Astrocyte of the cerebellum (primary cell): Measurements from ENCODE around the gene INKA1.
"Not testable (repeated sequence)": the region's sequence is repeated elsewhere in the genome, so short reads cannot be mapped to it uniquely, and the experiment has no call there.

ENCODE experiments used
- DNase-seq: peaks from one replicate; pipeline ENCODE4 v3.0.0-alpha.2; 2011; ENCODE audit warnings: low read depth
- H3K4me3 ChIP-seq: 2 replicates; pipeline ENCODE4 v1.5.1; 2011; ENCODE audit warnings: mild to moderate bottlenecking, low read depth, low read length, moderate library complexity
- CTCF ChIP-seq: IDR thresholded peaks from 2 replicates; pipeline ENCODE4 v1.5.1; 2012; ENCODE audit warnings: low read length, low read depth, moderate library complexity, mild to moderate bottlenecking; ENCODE audit errors: missing control alignments
- in situ Hi-C: cut with HindIII; loops from 2 replicates; pipeline ENCODE4 v1.10.0; 2017; ENCODE audit warnings: low sequenced_read_pairs

The INKA1 gene

GRCh38 chr3:49779358-49780079 is 23.5 kb upstream of the INKA1 start:
- in situ Hi-C loops, result no loop called here

DNA sequence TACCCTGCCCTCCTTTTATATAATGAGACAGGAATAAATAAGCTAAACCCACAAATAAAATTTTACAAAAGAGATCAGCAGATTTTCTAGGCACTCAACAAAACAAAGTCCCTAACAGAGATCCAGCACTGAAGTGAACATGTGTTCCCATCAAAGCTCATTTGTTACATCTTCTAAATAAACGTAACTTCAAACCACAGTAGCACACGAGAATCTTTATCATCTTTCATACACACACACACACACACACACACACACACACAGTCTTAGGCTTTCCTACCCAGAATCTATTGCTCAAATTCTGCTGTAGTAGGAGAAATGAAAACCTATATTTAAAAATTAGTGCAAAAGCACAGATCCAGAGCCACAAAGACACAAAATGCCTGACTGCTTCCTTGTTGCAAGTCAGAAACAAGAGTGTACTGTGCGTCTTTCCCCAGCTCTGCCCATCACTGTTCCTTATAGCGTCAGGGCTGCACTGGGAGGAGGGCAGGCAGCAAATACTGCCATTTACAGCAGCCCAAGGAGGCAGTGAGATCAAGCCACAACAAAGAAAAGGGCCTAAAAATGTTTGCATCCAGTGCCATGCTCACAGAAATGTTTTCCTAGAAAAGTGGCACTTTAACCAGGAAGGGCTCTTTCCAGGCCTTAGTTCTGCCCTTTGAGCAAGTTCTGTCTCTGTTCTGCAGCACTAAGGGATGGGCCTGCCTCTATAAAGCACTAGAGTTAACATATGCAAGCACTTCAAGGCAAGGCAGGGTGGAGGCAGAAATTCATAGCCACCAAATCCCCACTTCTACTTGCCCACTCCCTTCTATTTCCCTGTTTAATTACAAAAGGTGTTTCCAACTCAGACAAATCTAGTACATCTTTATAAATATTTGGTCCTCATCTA is 22.7 kb upstream of the INKA1 start:
- DNase-seq, result no peak
- in situ Hi-C loops, result no loop called here
- no peak for TF ChIP-seq CTCF
- H3K4me3 ChIP-seq, result no peak overlapping the region

More at GRCh38 chr3:49779358-49780079, 23.5 kb upstream of the INKA1 start:
- no peak for TF ChIP-seq CTCF
- DNase-seq, result no peak
- no peak overlapping the region for H3K4me3 ChIP-seq

DNA sequence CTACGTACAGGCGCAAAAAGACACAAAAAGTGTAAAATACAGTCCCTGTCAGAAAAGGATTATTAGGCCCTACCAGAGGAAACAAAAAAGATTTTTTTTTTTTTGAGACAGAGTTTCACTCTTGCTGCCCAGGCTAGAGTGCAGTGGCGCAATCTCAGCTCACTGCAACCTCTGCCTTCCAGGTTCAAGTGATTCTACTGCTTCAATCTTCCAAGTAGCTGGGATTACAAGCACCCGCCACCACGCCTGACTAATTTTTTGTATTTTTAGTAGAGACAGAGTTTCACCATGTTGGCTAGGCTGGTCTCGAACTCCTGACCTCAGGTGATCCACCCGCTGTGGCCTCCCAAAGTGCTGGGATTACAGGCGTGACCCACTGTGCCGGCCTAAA is 22.1 kb upstream of the INKA1 start:
- H3K4me3 ChIP-seq, in situ Hi-C loops, DNase-seq: not testable (repeated sequence)

DNA sequence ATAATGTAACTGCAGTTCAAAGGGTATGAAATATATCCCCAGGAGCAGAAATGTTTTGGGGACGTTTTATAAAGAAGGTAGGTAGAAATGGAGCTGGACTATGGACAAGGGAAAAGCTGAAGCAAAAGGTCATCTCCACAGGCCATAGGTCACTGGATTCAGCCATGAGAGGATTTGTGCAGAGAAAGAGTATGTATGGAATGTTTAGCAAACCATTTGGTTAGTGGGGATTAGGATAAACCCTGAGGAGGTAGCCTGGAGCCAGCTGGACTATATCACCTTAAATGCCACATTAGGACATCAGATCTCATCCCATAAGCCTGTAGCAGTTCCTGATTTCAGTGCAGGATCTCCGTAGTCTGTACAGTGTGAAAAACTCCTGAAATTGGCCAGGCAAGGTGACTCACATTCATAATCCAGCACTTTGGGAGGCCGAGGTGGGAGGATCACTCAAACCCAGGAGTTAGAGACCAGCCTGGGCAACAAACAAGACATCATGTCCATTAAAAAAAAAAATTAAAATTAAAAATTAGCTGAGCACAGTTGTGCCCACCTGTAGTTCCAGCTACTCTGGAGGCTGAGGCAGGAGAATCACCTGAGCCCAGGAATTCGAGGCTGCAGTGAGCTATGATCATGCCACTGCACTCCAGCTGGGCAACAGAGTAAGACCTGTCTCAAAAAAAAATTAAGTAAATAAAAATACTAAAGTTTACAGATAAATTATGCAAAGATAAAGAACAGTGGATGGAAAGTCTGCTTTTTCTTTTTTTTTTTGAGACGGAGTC is 21.5 kb upstream of the INKA1 start:
- no peak overlapping the region for H3K4me3 ChIP-seq
- TF ChIP-seq CTCF, result no peak
- DNase-seq, result no peak
- in situ Hi-C loops, result no loop called here

GRCh38 chr3:49782277-49782676 is 20.8 kb upstream of the INKA1 start:
- DNase-seq, in situ Hi-C loops, H3K4me3 ChIP-seq: not testable (repeated sequence)

DNA sequence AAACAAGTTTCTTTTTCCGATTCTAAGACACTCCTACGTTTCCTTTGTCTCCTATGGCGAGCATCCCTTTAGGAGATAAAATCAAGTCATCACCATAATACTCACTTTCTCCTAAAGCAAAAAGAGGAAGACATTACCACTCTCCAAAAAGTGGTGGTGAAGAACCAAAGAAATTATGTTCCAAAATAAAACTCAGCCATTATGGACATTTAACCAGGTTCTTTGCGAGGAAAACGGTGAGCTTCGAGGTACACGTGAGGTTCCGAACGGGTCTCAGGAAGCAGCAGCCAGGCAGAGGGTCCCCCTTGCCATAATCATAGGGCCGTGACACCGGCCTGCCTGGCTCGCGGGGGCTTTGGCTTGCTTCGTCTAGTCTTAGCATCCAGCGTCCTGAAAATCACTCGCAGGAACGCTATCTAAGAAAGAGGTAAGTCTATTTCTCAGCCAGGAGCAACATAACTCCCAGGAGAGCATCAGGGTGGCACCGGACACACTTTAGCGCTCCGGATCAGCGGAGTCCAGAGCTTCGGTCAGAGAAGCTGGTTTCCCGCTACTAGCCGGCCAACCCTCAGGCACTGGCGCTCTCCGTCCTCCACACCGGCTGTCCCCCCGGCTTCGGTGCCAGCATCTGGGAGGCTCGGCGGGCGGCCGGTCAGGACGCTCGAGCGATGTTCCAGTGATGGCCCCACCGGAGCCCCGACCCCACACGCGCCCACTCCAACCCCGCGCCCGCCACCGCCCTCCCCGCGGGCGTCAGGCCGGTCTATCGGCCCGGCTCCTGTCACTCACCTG is 17.3 kb upstream of the INKA1 start:
- no peak for DNase-seq
- in situ Hi-C loops, result no loop called here
- peak overlapping the region; percentile 96 for H3K4me3 ChIP-seq
- TF ChIP-seq CTCF, result no peak
